ENCODE data around the gene CCDC138.

CCDC138 gene

DNA sequence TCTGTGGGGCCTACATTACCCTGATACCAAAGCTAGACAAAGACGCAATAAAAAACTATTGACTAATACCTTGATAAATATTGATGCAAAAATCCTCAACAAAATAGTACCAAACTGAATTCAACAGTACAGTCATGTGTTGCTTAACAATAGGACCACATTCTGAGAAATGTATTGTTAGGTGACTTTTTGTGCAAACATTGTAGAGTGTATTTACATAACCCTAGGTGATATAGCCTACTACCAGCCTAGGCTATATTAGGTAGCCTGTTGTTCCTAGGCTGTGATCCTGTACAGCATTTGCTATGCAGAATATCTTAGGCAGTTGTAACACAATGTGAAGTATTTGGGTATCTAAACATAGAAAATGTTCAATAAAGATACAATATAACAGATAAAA lies 36.7 kb downstream of the CCDC138 start:
- no peak for ATAC-seq
- no peak for TF ChIP-seq ZC3H10 (CRISPR knock-in tag; IDR thresholded peaks at IDR 0.05)

DNA sequence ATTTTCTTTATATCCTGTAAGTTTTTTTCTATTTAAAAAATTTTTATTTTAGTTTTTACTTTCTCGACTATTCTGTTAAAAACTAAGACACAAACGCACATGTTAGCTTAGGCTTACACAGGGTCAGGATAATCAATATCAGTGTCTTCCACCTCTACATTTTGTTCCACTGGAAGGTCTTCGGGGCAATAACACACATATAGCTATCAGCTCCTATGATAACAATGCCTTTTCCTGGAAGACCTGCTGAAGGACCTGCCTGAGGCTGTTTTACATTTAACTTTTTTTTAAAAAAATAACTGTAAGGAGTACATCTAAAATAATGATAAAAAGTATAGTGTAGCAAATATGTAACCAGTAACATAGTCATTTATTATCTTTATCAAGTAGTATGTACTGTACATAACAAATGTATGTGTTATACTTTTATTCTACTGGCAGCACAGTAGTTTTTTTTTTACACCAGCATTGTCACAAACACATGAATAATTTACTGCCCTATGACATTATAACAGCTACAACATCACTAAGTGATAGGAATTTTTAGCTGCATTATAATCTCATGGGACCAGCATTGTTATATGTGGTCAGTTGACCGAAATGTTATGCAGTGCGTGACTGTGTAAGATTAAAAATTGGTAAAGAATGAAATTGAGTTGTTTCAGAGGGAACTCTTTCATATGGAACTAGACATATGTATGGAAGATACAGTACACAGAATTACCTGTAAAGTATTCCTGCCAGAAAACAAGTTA lies 37.9 kb downstream of the CCDC138 start:
- TF ChIP-seq, protein P1, sequence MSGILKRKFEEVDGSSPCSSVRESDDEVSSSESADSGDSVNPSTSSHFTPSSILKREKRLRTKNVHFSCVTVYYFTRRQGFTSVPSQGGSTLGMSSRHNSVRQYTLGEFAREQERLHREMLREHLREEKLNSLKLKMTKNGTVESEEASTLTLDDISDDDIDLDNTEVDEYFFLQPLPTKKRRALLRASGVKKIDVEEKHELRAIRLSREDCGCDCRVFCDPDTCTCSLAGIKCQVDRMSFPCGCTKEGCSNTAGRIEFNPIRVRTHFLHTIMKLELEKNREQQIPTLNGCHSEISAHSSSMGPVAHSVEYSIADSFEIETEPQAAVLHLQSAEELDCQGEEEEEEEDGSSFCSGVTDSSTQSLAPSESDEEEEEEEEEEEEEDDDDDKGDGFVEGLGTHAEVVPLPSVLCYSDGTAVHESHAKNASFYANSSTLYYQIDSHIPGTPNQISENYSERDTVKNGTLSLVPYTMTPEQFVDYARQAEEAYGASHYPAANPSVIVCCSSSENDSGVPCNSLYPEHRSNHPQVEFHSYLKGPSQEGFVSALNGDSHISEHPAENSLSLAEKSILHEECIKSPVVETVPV (CRISPR knock-in tag; IDR thresholded peaks at IDR 0.05): no peak
- no peak for ATAC-seq

DNA sequence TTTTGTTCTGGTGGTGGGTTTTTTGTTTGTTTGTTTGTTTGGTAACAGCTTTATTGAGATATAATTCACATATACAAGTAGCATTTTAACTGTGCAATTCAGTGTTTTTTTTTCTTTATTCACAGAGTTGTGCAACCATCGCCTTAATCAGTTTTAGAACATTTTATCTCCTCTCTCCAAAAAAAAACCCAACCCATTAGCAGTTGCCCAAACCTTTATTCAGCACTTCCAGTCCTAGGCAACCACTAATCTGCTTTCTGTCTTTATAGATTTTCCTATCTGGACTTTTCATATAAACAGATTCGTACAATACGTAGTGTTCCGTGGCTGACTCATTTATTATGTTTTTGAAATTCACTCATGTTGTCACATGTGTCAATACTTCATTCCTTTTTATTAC lies 38.7 kb downstream of the CCDC138 start:
- no peak for TF ChIP-seq ISL1 (CRISPR knock-in tag; IDR thresholded peaks at IDR 0.05)
- TF ChIP-seq SNAI2 (CRISPR knock-in tag; IDR thresholded peaks at IDR 0.05): no peak
- no peak for ATAC-seq

DNA sequence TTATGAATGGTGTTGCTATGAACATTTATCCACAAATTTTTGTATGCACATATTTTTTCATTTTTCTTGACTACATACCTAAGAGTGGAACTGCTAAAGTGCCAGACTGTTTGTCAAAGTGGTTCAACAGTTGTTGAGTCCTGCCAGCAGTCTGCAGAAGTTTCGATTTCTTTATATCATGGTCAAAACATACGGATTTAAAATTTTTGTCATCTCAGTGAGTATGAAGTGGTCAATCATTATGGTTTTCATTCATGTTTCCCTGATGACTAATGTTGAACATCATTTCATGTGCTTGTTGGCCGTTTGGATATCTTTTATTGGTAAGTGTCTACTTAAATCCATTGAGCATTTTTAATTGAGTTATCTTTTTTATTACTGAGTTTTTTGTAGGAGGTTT lies 39.2 kb downstream of the CCDC138 start:
- no peak for ATAC-seq
- no peak for TF ChIP-seq BACH2 (CRISPR knock-in tag; IDR thresholded peaks at IDR 0.05; ENCODE audit: borderline replicate concordance)
- no peak for TF ChIP-seq ESRRG (CRISPR knock-in tag; IDR thresholded peaks at IDR 0.05)
- TF ChIP-seq, protein P2, sequence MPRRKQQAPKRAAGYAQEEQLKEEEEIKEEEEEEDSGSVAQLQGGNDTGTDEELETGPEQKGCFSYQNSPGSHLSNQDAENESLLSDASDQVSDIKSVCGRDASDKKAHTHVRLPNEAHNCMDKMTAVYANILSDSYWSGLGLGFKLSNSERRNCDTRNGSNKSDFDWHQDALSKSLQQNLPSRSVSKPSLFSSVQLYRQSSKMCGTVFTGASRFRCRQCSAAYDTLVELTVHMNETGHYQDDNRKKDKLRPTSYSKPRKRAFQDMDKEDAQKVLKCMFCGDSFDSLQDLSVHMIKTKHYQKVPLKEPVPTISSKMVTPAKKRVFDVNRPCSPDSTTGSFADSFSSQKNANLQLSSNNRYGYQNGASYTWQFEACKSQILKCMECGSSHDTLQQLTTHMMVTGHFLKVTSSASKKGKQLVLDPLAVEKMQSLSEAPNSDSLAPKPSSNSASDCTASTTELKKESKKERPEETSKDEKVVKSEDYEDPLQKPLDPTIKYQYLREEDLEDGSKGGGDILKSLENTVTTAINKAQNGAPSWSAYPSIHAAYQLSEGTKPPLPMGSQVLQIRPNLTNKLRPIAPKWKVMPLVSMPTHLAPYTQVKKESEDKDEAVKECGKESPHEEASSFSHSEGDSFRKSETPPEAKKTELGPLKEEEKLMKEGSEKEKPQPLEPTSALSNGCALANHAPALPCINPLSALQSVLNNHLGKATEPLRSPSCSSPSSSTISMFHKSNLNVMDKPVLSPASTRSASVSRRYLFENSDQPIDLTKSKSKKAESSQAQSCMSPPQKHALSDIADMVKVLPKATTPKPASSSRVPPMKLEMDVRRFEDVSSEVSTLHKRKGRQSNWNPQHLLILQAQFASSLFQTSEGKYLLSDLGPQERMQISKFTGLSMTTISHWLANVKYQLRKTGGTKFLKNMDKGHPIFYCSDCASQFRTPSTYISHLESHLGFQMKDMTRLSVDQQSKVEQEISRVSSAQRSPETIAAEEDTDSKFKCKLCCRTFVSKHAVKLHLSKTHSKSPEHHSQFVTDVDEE (CRISPR knock-in tag; IDR thresholded peaks at IDR 0.05): no peak

DNA sequence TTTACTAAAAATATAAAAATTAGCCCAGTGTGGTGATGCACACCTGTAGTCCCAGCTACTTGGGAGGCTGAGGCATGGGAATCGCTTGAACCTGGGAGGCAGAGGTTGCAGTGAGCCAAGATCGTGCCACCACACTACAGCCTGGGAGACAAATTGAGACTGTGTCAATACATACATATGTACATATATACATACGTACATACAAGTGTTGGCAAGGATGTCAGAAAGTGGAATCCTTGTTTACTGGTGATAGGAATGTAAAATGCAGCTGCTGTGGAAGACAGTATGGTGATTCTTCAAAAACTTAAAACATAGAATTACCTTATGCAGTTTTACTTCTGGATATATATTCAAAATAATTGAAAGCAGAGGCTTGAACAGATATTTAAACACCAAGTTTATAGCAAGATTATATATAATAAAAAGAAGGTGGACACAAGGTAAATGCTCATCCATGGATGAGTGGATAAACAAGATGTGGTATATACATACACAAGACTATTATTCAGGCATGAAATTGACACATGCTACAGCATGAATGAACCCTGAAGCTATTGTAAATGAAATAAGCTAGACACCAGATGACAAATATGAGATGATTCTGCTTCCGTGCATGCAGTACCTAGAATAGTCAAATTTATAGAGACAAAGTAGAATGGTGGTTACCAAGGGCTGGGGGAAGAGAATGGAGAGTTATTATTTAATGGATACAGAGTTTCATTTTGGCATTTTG lies 43.2 kb downstream of the CCDC138 start:
- ATAC-seq: no peak
- TF ChIP-seq PPARA (CRISPR knock-in tag; IDR thresholded peaks at IDR 0.05; ENCODE audit: borderline replicate concordance): no peak
- TF ChIP-seq ZNF565 (CRISPR knock-in tag; conservative IDR thresholded peaks at IDR 0.05; ENCODE audit: low read depth): no peak

DNA sequence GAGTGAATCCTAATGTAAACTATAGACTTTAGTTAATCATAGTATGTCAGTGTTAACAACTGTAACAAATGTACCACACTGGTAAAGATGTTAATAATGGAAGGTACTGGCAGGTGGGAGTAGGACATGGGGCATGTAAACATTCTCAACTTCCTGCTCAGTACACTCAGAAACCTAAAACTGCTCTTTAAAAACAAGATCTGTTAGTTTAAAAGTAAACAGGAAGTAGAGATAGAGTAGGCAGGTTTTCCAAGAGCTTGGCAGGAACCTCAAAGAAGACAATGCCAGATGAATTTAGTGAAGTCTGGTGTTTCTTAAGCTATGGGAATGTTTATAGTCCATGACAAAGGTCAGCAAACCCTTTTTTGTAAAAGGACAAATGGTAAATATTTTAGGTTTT lies 46.6 kb downstream of the CCDC138 start:
- TF ChIP-seq PPARA (CRISPR knock-in tag; IDR thresholded peaks at IDR 0.05; ENCODE audit: borderline replicate concordance): no peak
- TF ChIP-seq, protein P1 (CRISPR knock-in tag; IDR thresholded peaks at IDR 0.05): no peak
- TF ChIP-seq ZNF70 (CRISPR knock-in tag; IDR thresholded peaks at IDR 0.05): no peak
- no peak for TF ChIP-seq ISL1 (CRISPR knock-in tag; IDR thresholded peaks at IDR 0.05)
- TF ChIP-seq RARB (CRISPR knock-in tag; IDR thresholded peaks at IDR 0.05): no peak
- TF ChIP-seq, protein P3, sequence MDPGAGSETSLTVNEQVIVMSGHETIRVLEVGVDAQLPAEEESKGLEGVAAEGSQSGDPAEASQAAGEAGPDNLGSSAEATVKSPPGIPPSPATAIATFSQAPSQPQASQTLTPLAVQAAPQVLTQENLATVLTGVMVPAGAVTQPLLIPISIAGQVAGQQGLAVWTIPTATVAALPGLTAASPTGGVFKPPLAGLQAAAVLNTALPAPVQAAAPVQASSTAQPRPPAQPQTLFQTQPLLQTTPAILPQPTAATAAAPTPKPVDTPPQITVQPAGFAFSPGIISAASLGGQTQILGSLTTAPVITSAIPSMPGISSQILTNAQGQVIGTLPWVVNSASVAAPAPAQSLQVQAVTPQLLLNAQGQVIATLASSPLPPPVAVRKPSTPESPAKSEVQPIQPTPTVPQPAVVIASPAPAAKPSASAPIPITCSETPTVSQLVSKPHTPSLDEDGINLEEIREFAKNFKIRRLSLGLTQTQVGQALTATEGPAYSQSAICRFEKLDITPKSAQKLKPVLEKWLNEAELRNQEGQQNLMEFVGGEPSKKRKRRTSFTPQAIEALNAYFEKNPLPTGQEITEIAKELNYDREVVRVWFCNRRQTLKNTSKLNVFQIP (CRISPR knock-in tag; IDR thresholded peaks at IDR 0.05; ENCODE audit: borderline replicate concordance, low read depth): no peak
- TF ChIP-seq TCF4 (CRISPR knock-in tag; IDR thresholded peaks at IDR 0.05; ENCODE audit: borderline replicate concordance): no peak
- TF ChIP-seq ARNTL (CRISPR knock-in tag; IDR thresholded peaks at IDR 0.05; ENCODE audit: borderline replicate concordance, low read depth): no peak
- no peak for TF ChIP-seq SNAI2 (CRISPR knock-in tag; IDR thresholded peaks at IDR 0.05)
- no peak for TF ChIP-seq ZFP30 (CRISPR knock-in tag; IDR thresholded peaks at IDR 0.05)
- TF ChIP-seq OSR1 (CRISPR knock-in tag; IDR thresholded peaks at IDR 0.05): no peak
- TF ChIP-seq GLIS3 (CRISPR knock-in tag; IDR thresholded peaks at IDR 0.05): no peak
- TF ChIP-seq CSDC2 (CRISPR knock-in tag; IDR thresholded peaks at IDR 0.05): no peak
- no peak for TF ChIP-seq ZNF565 (CRISPR knock-in tag; conservative IDR thresholded peaks at IDR 0.05; ENCODE audit: low read depth)
- ATAC-seq: no peak

Measured in SK-N-SH treated with all-trans-retinoic acid at 6 μM for 48 hours (cell line).